Naive thymus-derived CD8-positive, alpha-beta T cell (primary cell): ENCODE measurements around the gene PHIP. TPM values are rescaled to one million over a fixed set of nuclear protein-coding genes. Genes with fewer than 3 reads are reported as not detected.
A peak's percentile ranks its signal among the peaks of the same experiment; 100 is the strongest.

Source experiments
- ATAC-seq, 2 donors: fragments of 150-1000 bp; cut with Tn5 transposase in 1 of 2; sonication (Bioruptor Pico), chemical (Tn5 transposase) in 1 of 2; 1 replicate in 1 of 2; 2 replicates in 1 of 2; pipeline ENCODE4 v1.10.0; 2021; ENCODE audit warnings: mild to moderate bottlenecking in 2 of 2, moderate library complexity in 2 of 2
- POLR2A ChIA-PET: fragments of 350-600 bp; sonication (Branson Sonifier 250); formaldehyde crosslinking; loops from one replicate; lab custom pipeline; 2021; ENCODE audit warnings: antibody characterized with exemption; lab: Charles Lee
- DNase-seq, 10 donors: peaks; one replicate each; pipeline versions ENCODE4 v3.0.0 to v3.0.0-alpha.2; 2020 to 2022
- H3K27ac Mint-ChIP-seq, 10 donors: one replicate each; pipeline ENCODE4 v1.8.0; 2020 to 2022; ENCODE audit warnings: mild to moderate bottlenecking in 10 of 10, mixed read lengths in 10 of 10, moderate library complexity in 4 of 10, inconsistent platforms in 1 of 10
- H3K27me3 Mint-ChIP-seq, 5 donors: one replicate each; pipeline ENCODE4 v1.8.0; 2021 to 2022; ENCODE audit warnings: mixed read lengths in 5 of 5
- H3K36me3 Mint-ChIP-seq, 3 donors: one replicate each; pipeline ENCODE4 v1.8.0; 2020 to 2022; ENCODE audit warnings: mixed read lengths in 3 of 3, mild to moderate bottlenecking in 2 of 3, inconsistent platforms in 1 of 3
- H3K4me1 Mint-ChIP-seq, 4 donors: one replicate each; pipeline ENCODE4 v1.8.0; 2021 to 2022; ENCODE audit warnings: mixed read lengths in 4 of 4
- H3K4me3 Mint-ChIP-seq, 10 donors: one replicate each; pipeline ENCODE4 v1.8.0; 2020 to 2022; ENCODE audit warnings: mild to moderate bottlenecking in 10 of 10, mixed read lengths in 10 of 10, moderate library complexity in 6 of 10, inconsistent platforms in 1 of 10
- H3K9me3 Mint-ChIP-seq, 9 donors: one replicate each; pipeline ENCODE4 v1.8.0; 2020 to 2022; ENCODE audit warnings: mixed read lengths in 9 of 9, mild to moderate bottlenecking in 3 of 9, inconsistent platforms in 1 of 9, moderate library complexity in 1 of 9
- polyA plus RNA-seq, 3 donors: library from polyadenylated mRNA; unstranded; fragments of 300-500 nt; fragmentation: Illumina TruSeq; gene quantifications; one replicate each; pipeline ENCODE4 v1.2.3, GENCODE V29; 2021
- total RNA-seq, 8 experiments: library from RNA in 2 of 8; stranded (reverse) in 2 of 8; gene quantifications; one replicate each; pipeline ENCODE4 v1.2.3 and lab custom pipeline; 2021 to 2026

The PHIP gene
- total and polyA plus RNA-seq, 5 experiments from 2014 or later: 8.6 to 46.8 (median 11.9) TPM

DNA sequence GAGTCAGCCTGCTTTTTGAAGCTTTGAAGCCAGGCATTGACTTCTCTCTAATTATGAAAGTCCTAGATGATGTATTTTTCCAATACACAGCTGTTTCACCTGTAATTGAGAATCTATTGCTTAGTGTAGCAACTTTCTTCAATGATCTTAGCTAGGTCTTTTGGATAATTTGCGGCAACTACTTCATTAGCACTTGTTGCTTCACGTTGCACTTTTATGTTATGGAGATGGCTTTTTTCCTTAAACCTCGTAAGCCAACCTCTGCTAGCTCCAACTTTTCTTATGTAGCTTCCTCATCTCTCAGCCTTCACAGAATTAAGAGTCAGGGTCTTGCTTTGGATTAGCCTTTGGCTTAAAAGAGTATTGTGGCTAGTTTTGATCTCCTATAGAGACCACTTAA is 44.8 kb downstream of the PHIP start:
- DNase-seq (no peak), ATAC-seq (no peak)
- Mint-ChIP-seq H3K36me3 (peaks cover 4 to 66% (median 31%) of the 10 kb centered on the region in 3 donors), H3K27me3 (no peaks in the 10 kb centered on the region), H3K27ac (peak overlapping the region in 1 of 10 donors; percentile 16), H3K9me3 (no peaks in the 10 kb centered on the region), H3K4me1 (peaks cover 29 to 61% (median 51%) of the 10 kb centered on the region in 4 donors), H3K4me3 (no peak overlapping the region)
- POLR2A ChIA-PET: no interaction called here

DNA sequence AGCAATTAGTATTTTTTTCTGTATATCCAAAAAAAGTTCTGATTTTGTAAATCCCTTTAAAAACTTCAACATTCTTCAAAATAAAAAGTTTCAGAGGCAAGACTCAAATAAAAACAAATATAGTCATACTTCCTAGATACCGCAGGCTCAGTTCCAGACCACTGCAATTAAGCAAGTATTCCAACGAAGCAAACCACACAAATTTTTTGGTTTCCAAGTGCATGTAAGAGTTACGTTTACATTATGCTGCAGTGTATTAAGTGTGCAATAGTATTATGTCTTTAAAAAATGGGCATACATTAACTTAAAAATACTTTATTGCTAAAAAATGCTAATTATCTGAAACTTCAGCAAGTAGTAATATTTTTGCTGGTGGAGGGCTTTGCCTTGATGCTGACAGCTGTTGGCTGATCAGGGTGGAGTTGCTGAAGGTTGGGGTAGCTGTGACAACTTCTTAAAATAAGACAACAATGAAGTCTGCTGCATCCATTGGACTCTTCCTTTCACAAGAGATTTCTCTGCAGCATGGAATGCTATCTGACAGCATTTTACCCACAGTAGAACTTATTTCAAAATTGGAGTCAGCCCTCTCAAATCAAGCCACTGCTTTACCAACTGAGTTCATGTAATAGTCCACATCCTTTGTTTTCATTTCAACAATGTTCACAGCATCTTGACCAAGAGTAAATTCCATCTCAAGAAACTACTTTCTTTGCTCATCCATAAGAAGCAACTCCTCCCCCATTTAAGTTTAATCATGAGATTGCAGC is 46.0 kb downstream of the PHIP start:
- no peak overlapping the region for H3K4me3 Mint-ChIP-seq
- peaks cover 32 to 71% (median 56%) of the 10 kb centered on the region in 4 donors for H3K4me1 Mint-ChIP-seq
- H3K27me3 Mint-ChIP-seq: no peaks in the 10 kb centered on the region
- DNase-seq (no peak), ATAC-seq (no peak)
- no peaks in the 10 kb centered on the region for H3K9me3 Mint-ChIP-seq
- H3K27ac Mint-ChIP-seq: no peak overlapping the region
- POLR2A ChIA-PET: no interaction called here
- H3K36me3 Mint-ChIP-seq: peaks cover 4 to 64% (median 30%) of the 10 kb centered on the region in 3 donors

DNA sequence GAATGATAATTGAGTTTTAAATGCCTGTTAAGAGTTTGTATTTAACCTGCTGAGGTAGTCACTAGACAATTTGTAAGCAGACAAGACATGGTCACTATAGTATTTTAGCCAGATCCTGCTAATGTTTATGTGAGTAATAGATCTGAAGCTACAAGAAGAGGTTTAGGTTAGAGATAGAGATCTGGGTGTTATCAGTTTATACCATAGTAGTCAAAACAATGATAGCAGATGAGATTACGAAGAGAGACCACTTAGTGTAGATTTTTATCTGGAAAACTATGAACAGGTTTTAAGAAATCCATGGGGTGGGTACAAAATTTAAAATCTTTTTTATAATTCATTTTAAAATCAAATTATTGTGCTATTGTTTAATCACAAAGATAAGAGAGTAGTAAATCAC is 47.5 kb downstream of the PHIP start:
- Mint-ChIP-seq H3K4me3 (no peak overlapping the region), H3K27me3 (no peaks in the 10 kb centered on the region), H3K27ac (peak overlapping the region in 3 of 10 donors; percentile 1 to 34 (median 3)), H3K36me3 (peaks cover 4 to 55% (median 28%) of the 10 kb centered on the region in 3 donors), H3K4me1 (peaks cover 25 to 62% (median 50%) of the 10 kb centered on the region in 4 donors), H3K9me3 (no peaks in the 10 kb centered on the region)
- ATAC-seq (no peak), DNase-seq (no peak)
- POLR2A ChIA-PET: no interaction called here

DNA sequence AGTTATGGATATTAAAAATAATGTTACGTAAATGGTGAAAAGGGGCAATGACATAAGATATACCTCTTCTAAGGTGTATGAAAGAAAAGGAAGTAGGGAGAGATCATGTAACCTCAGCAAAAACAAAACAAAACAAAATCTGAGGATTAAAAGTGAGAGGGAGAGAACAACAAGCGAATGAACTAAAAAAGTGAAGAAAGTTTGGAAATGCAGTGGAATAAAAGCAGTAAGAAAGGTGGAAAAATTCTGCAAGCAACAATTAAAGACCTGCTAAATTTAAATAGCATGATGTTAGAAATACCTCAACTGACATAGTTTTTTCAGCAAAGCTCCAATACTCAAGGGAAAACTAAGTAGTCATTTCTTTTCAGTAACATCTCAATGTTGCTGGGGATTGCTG is 48.0 kb downstream of the PHIP start:
- H3K4me1 Mint-ChIP-seq: peaks cover 24 to 58% (median 49%) of the 10 kb centered on the region in 4 donors
- H3K4me3 Mint-ChIP-seq: no peak overlapping the region
- peak overlapping the region in 4 of 10 donors; percentile 6 to 84 (median 30) for H3K27ac Mint-ChIP-seq
- ATAC-seq (no peak), DNase-seq (no peak)
- no peaks in the 10 kb centered on the region for H3K27me3 Mint-ChIP-seq
- no peaks in the 10 kb centered on the region for H3K9me3 Mint-ChIP-seq
- H3K36me3 Mint-ChIP-seq: peaks cover 4 to 58% (median 32%) of the 10 kb centered on the region in 3 donors
- POLR2A ChIA-PET: no interaction called here

DNA sequence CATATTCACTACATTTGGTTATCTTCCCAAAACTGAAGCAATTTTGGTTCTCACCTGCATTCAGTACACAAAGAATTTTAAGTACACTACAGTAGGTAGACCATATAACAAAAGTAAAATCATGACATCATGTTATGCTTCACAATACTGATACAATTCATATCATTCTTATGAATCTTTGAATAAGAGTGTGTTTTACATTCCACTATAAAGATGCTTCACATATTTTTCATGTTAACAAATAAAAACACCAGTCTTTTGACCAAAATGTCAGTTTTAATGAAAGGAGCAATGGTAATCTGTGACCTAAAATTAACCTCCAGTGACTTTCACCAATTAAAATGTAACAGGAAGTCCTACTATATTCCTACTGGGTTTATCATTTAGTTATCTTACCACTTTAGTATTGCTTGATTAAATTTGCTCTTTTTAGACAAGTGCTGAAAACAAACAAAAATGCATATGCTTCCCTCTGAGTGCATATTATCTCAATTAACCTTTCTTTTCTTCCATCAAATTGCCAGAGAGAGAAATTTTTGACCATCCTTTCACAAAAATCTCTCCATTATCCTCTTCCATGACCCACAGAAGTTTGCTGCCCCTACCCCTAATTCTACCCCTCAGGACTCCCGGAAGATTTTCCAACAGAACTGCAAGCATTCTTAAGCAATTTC is 49.3 kb downstream of the PHIP start:
- Mint-ChIP-seq H3K36me3 (peaks cover 4 to 59% (median 30%) of the 10 kb centered on the region in 3 donors), H3K4me1 (peaks cover 20 to 51% (median 45%) of the 10 kb centered on the region in 4 donors), H3K27me3 (no peaks in the 10 kb centered on the region), H3K4me3 (no peak overlapping the region), H3K27ac (no peak overlapping the region), H3K9me3 (no peaks in the 10 kb centered on the region)
- POLR2A ChIA-PET: no interaction called here
- ATAC-seq: no peak
- no peak for DNase-seq

- peaks cover 0 to 7% (median 3%) of the 10 kb centered on the region in 4 donors for H3K4me1 Mint-ChIP-seq
- no peak overlapping the region for H3K4me3 Mint-ChIP-seq
- ATAC-seq (no peak), DNase-seq (no peak)
- no peaks in the 10 kb centered on the region for H3K9me3 Mint-ChIP-seq
- POLR2A ChIA-PET: interaction anchor here (1.8 kb wide), 1 partner anchor 66 kb away, joined by 7 read pairs; the partner anchor contains the start of gene PHIP
- H3K36me3 Mint-ChIP-seq: peaks cover 0 to 77% (median 21%) of the 10 kb centered on the region in 3 donors
- H3K27ac Mint-ChIP-seq: no peak overlapping the region
- H3K27me3 Mint-ChIP-seq: no peaks in the 10 kb centered on the region
Measured at GRCh38 chr6:79011940-79012339, 66.1 kb downstream of the PHIP start.

GRCh38 chr6:79010422-79010821 is 67.6 kb downstream of the PHIP start:
- Mint-ChIP-seq H3K36me3 (peaks cover 0 to 69% (median 15%) of the 10 kb centered on the region in 3 donors), H3K4me1 (peaks cover 0 to 8% (median 0%) of the 10 kb centered on the region in 4 donors), H3K9me3 (no peaks in the 10 kb centered on the region), H3K27ac (peak overlapping the region in 2 of 10 donors; percentile 34 to 35), H3K27me3 (no peaks in the 10 kb centered on the region), H3K4me3 (no peak overlapping the region)
- no peak for ATAC-seq
- POLR2A ChIA-PET: interaction anchor here (2.2 kb wide), 1 partner anchor 67 kb away, joined by 7 read pairs; the partner anchor contains the start of gene PHIP
- no peak for DNase-seq

DNA sequence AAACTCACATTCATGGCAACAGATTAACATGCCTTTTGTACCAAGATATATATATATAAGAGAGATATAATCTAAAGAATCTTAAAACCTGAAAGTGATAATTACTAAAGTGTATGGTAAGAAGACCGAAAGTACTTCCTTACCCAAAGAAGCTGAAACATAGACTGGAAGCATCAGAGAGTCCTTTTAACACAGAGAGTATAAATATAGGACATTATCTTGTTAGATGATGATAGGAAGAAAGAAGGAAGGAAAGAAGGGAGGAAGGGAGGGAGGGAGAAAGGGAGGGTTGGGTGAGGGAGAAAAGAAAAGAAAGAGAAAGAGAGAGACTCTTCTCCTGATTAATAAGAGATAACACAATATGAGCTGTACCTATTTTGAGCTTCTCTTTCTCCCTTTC is 68.2 kb downstream of the PHIP start:
- no peak for DNase-seq
- Mint-ChIP-seq H3K4me1 (peaks cover 0 to 8% (median 0%) of the 10 kb centered on the region in 4 donors), H3K4me3 (no peak overlapping the region), H3K36me3 (peaks cover 0 to 68% (median 12%) of the 10 kb centered on the region in 3 donors), H3K27ac (peak overlapping the region in 3 of 10 donors; percentile 7 to 63 (median 19)), H3K27me3 (no peaks in the 10 kb centered on the region), H3K9me3 (no peaks in the 10 kb centered on the region)
- ATAC-seq: no peak
- POLR2A ChIA-PET: interaction anchor here (2.2 kb wide), 1 partner anchor 68 kb away, joined by 7 read pairs; the partner anchor contains the start of gene PHIP

DNA sequence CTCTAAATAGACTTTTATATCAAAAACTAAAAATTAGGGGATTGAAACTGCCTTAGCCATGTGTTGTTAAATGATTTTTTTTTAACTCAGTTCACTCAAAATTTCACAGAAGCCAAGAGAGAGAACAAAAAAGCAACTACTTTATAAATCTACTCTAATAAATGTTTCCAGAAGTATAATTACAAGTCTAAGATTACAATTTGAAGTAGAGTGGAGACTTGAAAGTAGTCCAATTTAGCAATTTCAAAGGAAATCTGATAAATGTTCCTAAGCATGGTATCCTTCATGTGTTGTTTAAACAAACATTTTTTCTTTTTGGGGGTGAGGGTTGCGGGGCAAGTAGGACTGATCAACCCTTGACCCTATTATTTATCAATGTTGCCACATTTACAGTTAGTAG is 72.6 kb downstream of the PHIP start:
- no peak for ATAC-seq

DNA sequence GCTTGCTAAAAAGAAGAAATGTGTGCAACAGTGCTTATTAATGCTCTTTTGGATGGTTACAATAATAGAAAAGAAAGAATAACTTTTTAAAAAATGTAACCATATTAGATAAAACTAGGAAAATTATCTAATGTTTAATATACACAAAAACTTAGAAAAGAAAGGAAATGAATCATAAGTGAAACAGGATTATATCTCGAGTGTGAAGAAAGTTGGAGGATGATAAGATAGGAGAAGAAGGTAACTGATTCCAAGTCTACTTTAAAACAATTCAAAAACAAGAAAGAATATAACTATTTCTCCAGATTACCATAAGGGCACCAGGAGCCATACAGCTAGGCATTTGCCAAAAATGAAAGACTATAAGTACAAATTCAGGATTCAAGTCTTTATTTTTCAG is 73.0 kb downstream of the PHIP start:
- DNase-seq: no peak
- peak overlapping the region in 2 of 10 donors; percentile 27 to 72 for H3K27ac Mint-ChIP-seq
- H3K4me1 Mint-ChIP-seq: peaks cover 0 to 8% (median under 1%) of the 10 kb centered on the region in 4 donors
- no peaks in the 10 kb centered on the region for H3K9me3 Mint-ChIP-seq
- POLR2A ChIA-PET: no interaction called here
- no peak overlapping the region for H3K4me3 Mint-ChIP-seq
- no peak for ATAC-seq
- H3K27me3 Mint-ChIP-seq: no peaks in the 10 kb centered on the region
- H3K36me3 Mint-ChIP-seq: peaks cover 10 to 76% (median 23%) of the 10 kb centered on the region in 3 donors

More for the DNA sequence above, 72.6 kb downstream of the PHIP start:
- Mint-ChIP-seq H3K4me3 (no peak overlapping the region), H3K27me3 (no peaks in the 10 kb centered on the region), H3K9me3 (no peaks in the 10 kb centered on the region), H3K36me3 (peaks cover 10 to 74% (median 23%) of the 10 kb centered on the region in 3 donors), H3K27ac (peak overlapping the region in 3 of 10 donors; percentile 11 to 19 (median 15)), H3K4me1 (peaks cover 0 to 8% (median under 1%) of the 10 kb centered on the region in 4 donors)
- DNase-seq: no peak
- POLR2A ChIA-PET: no interaction called here

DNA sequence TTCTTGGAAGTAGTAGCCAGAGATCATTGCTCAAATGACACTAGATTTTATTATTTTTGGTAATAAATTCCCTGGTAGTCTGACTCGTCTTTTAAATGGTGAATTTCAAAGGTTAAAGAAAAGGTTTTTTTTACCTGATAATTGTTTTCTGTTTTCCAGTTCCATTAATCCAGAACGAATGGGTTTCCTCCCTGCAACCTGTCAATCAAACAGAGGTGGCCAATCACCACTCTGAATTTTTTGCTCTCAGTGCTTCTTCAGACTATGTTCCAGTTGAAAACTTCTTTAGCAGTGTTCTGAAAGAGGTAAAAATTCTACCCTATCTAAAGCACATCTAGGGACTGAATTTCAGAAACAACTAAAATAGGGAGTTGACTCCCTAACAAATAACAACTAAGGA is 73.8 kb downstream of the PHIP start:
- Mint-ChIP-seq H3K27ac (no peak overlapping the region), H3K9me3 (no peaks in the 10 kb centered on the region), H3K4me1 (peaks cover 0 to 3% (median under 1%) of the 10 kb centered on the region in 4 donors), H3K27me3 (no peaks in the 10 kb centered on the region), H3K36me3 (peaks cover 10 to 73% (median 24%) of the 10 kb centered on the region in 3 donors), H3K4me3 (no peak overlapping the region)
- DNase-seq (no peak), ATAC-seq (no peak)
- POLR2A ChIA-PET: no interaction called here

GRCh38 chr6:79001415-79001814 is 76.6 kb downstream of the PHIP start:
- Mint-ChIP-seq H3K4me3 (no peak overlapping the region), H3K9me3 (no peaks in the 10 kb centered on the region), H3K27ac (peak overlapping the region in 3 of 10 donors; percentile 0 to 32 (median 3)), H3K36me3 (peaks cover 24 to 79% (median 39%) of the 10 kb centered on the region in 3 donors), H3K4me1 (peaks cover 0 to 2% (median under 1%) of the 10 kb centered on the region in 4 donors), H3K27me3 (no peaks in the 10 kb centered on the region)
- no peak for ATAC-seq
- no peak for DNase-seq
- POLR2A ChIA-PET: no interaction called here
